Mucosa of gallbladder (tissue), 1 donor: Measurements from ENCODE around the gene TOR1AIP2. TPM values are rescaled to one million over a fixed set of nuclear protein-coding genes. Genes with fewer than 3 reads are reported as not detected.
"Not testable (repeated sequence)": the region's sequence is repeated elsewhere in the genome, so short reads cannot be mapped to it uniquely, and the experiment has no call there.

Experiments used
- DNase-seq: peaks from one replicate; pipeline ENCODE4 v3.0.0-alpha.2; 2020; ENCODE audit warnings: low spot score
- total RNA-seq: library from RNA; stranded (reverse); gene quantifications from one replicate; pipeline ENCODE4 v1.2.1, GENCODE V29; 2021
- donor health status: DM: no; HTN: no; CAD: no.

The TOR1AIP2 gene
- total RNA-seq, 1 donor from 2014 or later = 99.8 TPM

GRCh38 chr1:179875596-179876299 is 1.9 kb downstream of the TOR1AIP2 start:
- no peak for DNase-seq

GRCh38 chr1:179873438-179873851 is 4.2 kb downstream of the TOR1AIP2 start:
- DNase-seq = no peak

GRCh38 chr1:179872558-179872957 is 5.0 kb downstream of the TOR1AIP2 start:
- DNase-seq = no peak

GRCh38 chr1:179871940-179872339 is 5.7 kb downstream of the TOR1AIP2 start:
- DNase-seq = no peak

GRCh38 chr1:179870870-179871269 is 6.7 kb downstream of the TOR1AIP2 start:
- DNase-seq = no peak

GRCh38 chr1:179867493-179868330 is 9.9 kb downstream of the TOR1AIP2 start:
- DNase-seq = peak; percentile 38

- no peak for DNase-seq
Observed at GRCh38 chr1:179866616-179867015, 11.0 kb downstream of the TOR1AIP2 start.

- DNase-seq = no peak
Observed at GRCh38 chr1:179865377-179865776, 12.2 kb downstream of the TOR1AIP2 start.

- no peak for DNase-seq
Observed at GRCh38 chr1:179860652-179861051, 17.0 kb downstream of the TOR1AIP2 start.

GRCh38 chr1:179857009-179857408 is 20.6 kb downstream of the TOR1AIP2 start:
- DNase-seq = no peak

GRCh38 chr1:179856296-179856695 is 21.3 kb downstream of the TOR1AIP2 start:
- no peak for DNase-seq

GRCh38 chr1:179855831-179856230 is 21.8 kb downstream of the TOR1AIP2 start:
- not testable (repeated sequence) for DNase-seq

- no peak for DNase-seq
Observed at GRCh38 chr1:179853102-179853501, 24.5 kb downstream of the TOR1AIP2 start.

- DNase-seq = no peak
Observed at GRCh38 chr1:179848233-179848632, 29.4 kb downstream of the TOR1AIP2 start.

GRCh38 chr1:179840107-179840506 is 37.5 kb downstream of the TOR1AIP2 start:
- no peak for DNase-seq

- not testable (repeated sequence) for DNase-seq
Observed at GRCh38 chr1:179836686-179837445, 40.7 kb downstream of the TOR1AIP2 start.

GRCh38 chr1:179831852-179832699 is 45.5 kb downstream of the TOR1AIP2 start:
- no peak for DNase-seq

- no peak for DNase-seq
Observed at GRCh38 chr1:179831225-179831624, 46.4 kb downstream of the TOR1AIP2 start.

GRCh38 chr1:179828554-179829110 is 49.0 kb downstream of the TOR1AIP2 start:
- no peak for DNase-seq

GRCh38 chr1:179826626-179827280 is 50.9 kb downstream of the TOR1AIP2 start:
- DNase-seq = no peak
